ENCODE results near the gene CDHR1.

DNA sequence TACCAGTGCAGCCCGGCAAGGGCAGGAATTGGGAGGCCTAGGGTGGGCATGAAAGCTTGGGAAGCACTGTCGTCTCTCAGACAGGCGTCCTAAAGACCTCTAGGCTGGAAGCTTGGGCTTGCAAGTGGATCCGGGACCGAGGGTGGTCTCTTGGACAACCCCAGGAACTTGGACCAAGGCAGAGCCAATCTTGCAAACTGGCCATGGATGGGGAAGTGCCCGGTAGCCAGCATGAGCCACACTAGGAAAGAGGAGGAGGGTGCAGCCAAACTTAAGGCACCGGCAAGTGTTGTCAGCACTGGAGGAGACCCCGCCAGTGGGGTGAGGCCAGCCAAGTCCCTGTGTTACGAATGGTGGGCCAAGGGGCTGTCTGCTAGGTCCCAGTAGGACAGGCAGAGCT lies 22.5 kb downstream of the CDHR1 start:
- TF ChIP-seq CTCF (IDR thresholded peaks at IDR 0.05), result no peak
- TF ChIP-seq POLR2A (IDR thresholded peaks at IDR 0.05), result no peak

Data from heart left ventricle (tissue), 13 donors.